GM18505 (cell line): ENCODE results near the gene GPN3.
A peak's percentile ranks its signal among the peaks of the same experiment; 100 is the strongest.
"Not testable (repeated sequence)": the region's sequence is repeated elsewhere in the genome, so short reads cannot be mapped to it uniquely, and the experiment has no call there.

Experiments used
- ATAC-seq: cut with Tn5 transposase; IDR thresholded peaks from one replicate; pipeline ENCODE4 v1.9.1; 2021; ENCODE audit not compliant: unreplicated experiment
- POLR2A ChIP-seq: IDR thresholded peaks from 4 replicates; pipeline ENCODE4 v1.6.1; 2011; ENCODE audit warnings: borderline replicate concordance; ENCODE audit not compliant: insufficient read depth, insufficient read length; ENCODE audit errors: extremely low read depth

Gene GPN3

GRCh38 chr12:110421701-110422100 is 46.4 kb downstream of the GPN3 start:
- ATAC-seq: no peak
- no peak for TF ChIP-seq POLR2A

GRCh38 chr12:110421159-110421661 is 46.8 kb downstream of the GPN3 start:
- TF ChIP-seq POLR2A: no peak
- no peak for ATAC-seq

- not testable (repeated sequence) for ATAC-seq
These were observed 47.4 kb downstream of the GPN3 start for GRCh38 chr12:110420644-110421043.

GRCh38 chr12:110417113-110417512 is 50.9 kb downstream of the GPN3 start:
- ATAC-seq: not testable (repeated sequence)

- ATAC-seq: not testable (repeated sequence)
These were observed 58.0 kb downstream of the GPN3 start for GRCh38 chr12:110410086-110410485.

- not testable (repeated sequence) for ATAC-seq
These were observed 62.9 kb downstream of the GPN3 start for GRCh38 chr12:110405126-110405662.

GRCh38 chr12:110403976-110404682 is 63.9 kb downstream of the GPN3 start:
- TF ChIP-seq POLR2A: peak; percentile 52
- peak; percentile 46 for ATAC-seq

GRCh38 chr12:110403146-110403975 is 64.7 kb downstream of the GPN3 start, which contains the start of gene ANAPC7:
ANAPC7 (minus strand) TSS chr12:110403708; CDS start chr12:110403627, 81 bp downstream.
- peak; percentile 67 for ATAC-seq
- TF ChIP-seq POLR2A: peak; percentile 73
